ENCODE measurements around the gene SLU7.
A peak's percentile ranks its signal among the peaks of the same experiment; 100 is the strongest.

SLU7 gene

GRCh38 chr5:160442824-160443431 is 24.0 kb upstream of the SLU7 start:
- TF ChIP-seq CTCF (IDR thresholded peaks at IDR 0.05; ENCODE audit: borderline replicate concordance, extremely low read depth, low read length, poor library complexity, severe bottlenecking), result no peak
- TF ChIP-seq EZH2 (IDR thresholded peaks at IDR 0.05; ENCODE audit: borderline replicate concordance, low read depth, low read length, severe bottlenecking), result no peak
- Histone ChIP-seq H3K4me3 (ENCODE audit: low read depth in 1 of 2, low read length in 2 of 2) (no peak overlapping the region), H3K9ac (ENCODE audit: low read depth, low read length) (no peak overlapping the region), H3K9me3 (ENCODE audit: insufficient read depth, low read length, severe bottlenecking) (no peaks in the 10 kb centered on the region), H2AFZ (ENCODE audit: low read depth, low read length) (no peak overlapping the region), H3K27ac (ENCODE audit: low read length) (no peak overlapping the region; the same call in 1 of the 2 replicates), H3K4me1 (ENCODE audit: insufficient read depth, low read length) (peaks cover 47% of the 10 kb centered on the region), H4K20me1 (ENCODE audit: insufficient read depth, low read length) (no peaks in the 10 kb centered on the region), H3K4me2 (ENCODE audit: insufficient read depth, low read length) (no peak overlapping the region), H3K79me2 (ENCODE audit: insufficient read depth, low read length) (no peaks in the 10 kb centered on the region), H3K27me3 (ENCODE audit: insufficient read depth, low read length, poor library complexity) (no peaks in the 10 kb centered on the region), H3K36me3 (ENCODE audit: insufficient read depth, low read length) (no peaks in the 10 kb centered on the region)
- ATAC-seq (ENCODE audit: insufficient read depth, low read depth), result no peak
- no peak for DNase-seq

GRCh38 chr5:160441311-160441781 is 22.5 kb upstream of the SLU7 start:
- TF ChIP-seq EZH2 (IDR thresholded peaks at IDR 0.05; ENCODE audit: borderline replicate concordance, low read depth, low read length, severe bottlenecking) (no peak), CTCF (IDR thresholded peaks at IDR 0.05; ENCODE audit: borderline replicate concordance, extremely low read depth, low read length, poor library complexity, severe bottlenecking) (no peak)
- ATAC-seq (ENCODE audit: insufficient read depth, low read depth) (peak; percentile 53), DNase-seq (peak; percentile 56)
- Histone ChIP-seq H3K27ac (ENCODE audit: low read length) (peak overlapping the region; percentile 68), H3K36me3 (ENCODE audit: insufficient read depth, low read length) (no peaks in the 10 kb centered on the region), H4K20me1 (ENCODE audit: insufficient read depth, low read length) (no peaks in the 10 kb centered on the region), H3K79me2 (ENCODE audit: insufficient read depth, low read length) (no peaks in the 10 kb centered on the region), H3K9me3 (ENCODE audit: insufficient read depth, low read length, severe bottlenecking) (no peaks in the 10 kb centered on the region), H3K4me3 (ENCODE audit: low read depth in 1 of 2, low read length in 2 of 2) (no peak overlapping the region), H3K4me2 (ENCODE audit: insufficient read depth, low read length) (peak overlapping the region; percentile 43), H3K4me1 (ENCODE audit: insufficient read depth, low read length) (peaks cover 47% of the 10 kb centered on the region), H3K27me3 (ENCODE audit: insufficient read depth, low read length, poor library complexity) (no peaks in the 10 kb centered on the region), H3K9ac (ENCODE audit: low read depth, low read length) (no peak overlapping the region), H2AFZ (ENCODE audit: low read depth, low read length) (0 out of 2 replicates have a peak overlapping the region, but pooled peaks have one; percentile 22)

GRCh38 chr5:160439205-160439600 is 20.3 kb upstream of the SLU7 start:
- Histone ChIP-seq H3K4me3 (ENCODE audit: low read depth in 1 of 2, low read length in 2 of 2) (peak overlapping the region; percentile 14 to 61; a peak in 3 of 4 replicates), H3K9me3 (ENCODE audit: insufficient read depth, low read length, severe bottlenecking) (no peaks in the 10 kb centered on the region), H3K27ac (ENCODE audit: low read length) (peak overlapping the region; percentile 73), H3K4me1 (ENCODE audit: insufficient read depth, low read length) (peaks cover 47% of the 10 kb centered on the region), H4K20me1 (ENCODE audit: insufficient read depth, low read length) (no peaks in the 10 kb centered on the region), H3K27me3 (ENCODE audit: insufficient read depth, low read length, poor library complexity) (no peaks in the 10 kb centered on the region), H3K36me3 (ENCODE audit: insufficient read depth, low read length) (no peaks in the 10 kb centered on the region), H3K79me2 (ENCODE audit: insufficient read depth, low read length) (no peaks in the 10 kb centered on the region), H2AFZ (ENCODE audit: low read depth, low read length) (peak overlapping the region; percentile 92), H3K4me2 (ENCODE audit: insufficient read depth, low read length) (peak overlapping the region; percentile 90), H3K9ac (ENCODE audit: low read depth, low read length) (peak overlapping the region; percentile 51)
- DNase-seq (peak; percentile 90), ATAC-seq (ENCODE audit: insufficient read depth, low read depth) (peak; percentile 87)
- peak; percentile 95 for TF ChIP-seq CTCF (IDR thresholded peaks at IDR 0.05; ENCODE audit: borderline replicate concordance, extremely low read depth, low read length, poor library complexity, severe bottlenecking)
- TF ChIP-seq EZH2 (IDR thresholded peaks at IDR 0.05; ENCODE audit: borderline replicate concordance, low read depth, low read length, severe bottlenecking), result no peak
